Upper lobe of left lung (tissue), 4 donors: ENCODE results near the gene NT5C1A.

Source experiments
- POLR2A ChIP-seq, 4 donors: fragments of 450-650 bp; IDR thresholded peaks; one replicate each; pipeline ENCODE4 v1.5.1; 2016 to 2017; ENCODE audit warnings: antibody characterized with exemption in 4 of 4, mild to moderate bottlenecking in 2 of 4
- POLR2AphosphoS5 ChIP-seq, 2 donors: sonication (generic); formaldehyde crosslinking; IDR thresholded peaks; one replicate each; pipeline ENCODE4 v1.5.1; 2017; ENCODE audit warnings: antibody characterized with exemption in 2 of 2
- TF ChIP-seq, protein P1 (sequence below), 6 experiments: fragments of 450-650 bp in 4 of 6; fragments of 200-600 bp in 2 of 6; sonication (generic) in 2 of 6; IDR thresholded peaks; one replicate each; pipeline ENCODE4 v1.5.1; 2016 to 2019; ENCODE audit warnings: antibody characterized with exemption in 6 of 6

DNA sequence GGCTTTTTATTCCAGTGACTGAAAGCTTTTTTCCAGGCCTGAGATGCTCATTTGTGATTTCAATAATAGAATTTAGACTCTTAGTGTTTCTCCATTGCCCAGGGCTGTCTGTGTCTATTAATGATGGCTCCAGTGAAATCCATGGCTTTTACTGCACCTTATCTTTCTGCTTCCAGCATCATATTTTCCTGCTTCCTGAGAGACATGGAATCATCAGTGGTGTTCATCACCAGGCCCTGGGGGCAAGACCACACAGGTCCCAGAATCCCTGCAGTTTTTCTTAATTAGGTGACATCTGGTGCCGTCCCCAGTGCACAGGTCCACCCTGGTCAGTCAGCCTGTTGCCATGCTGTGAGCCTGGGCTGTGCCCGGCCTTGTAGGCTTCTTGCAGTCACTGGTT lies 15.5 kb downstream of the NT5C1A start:
- TF ChIP-seq, protein P1, sequence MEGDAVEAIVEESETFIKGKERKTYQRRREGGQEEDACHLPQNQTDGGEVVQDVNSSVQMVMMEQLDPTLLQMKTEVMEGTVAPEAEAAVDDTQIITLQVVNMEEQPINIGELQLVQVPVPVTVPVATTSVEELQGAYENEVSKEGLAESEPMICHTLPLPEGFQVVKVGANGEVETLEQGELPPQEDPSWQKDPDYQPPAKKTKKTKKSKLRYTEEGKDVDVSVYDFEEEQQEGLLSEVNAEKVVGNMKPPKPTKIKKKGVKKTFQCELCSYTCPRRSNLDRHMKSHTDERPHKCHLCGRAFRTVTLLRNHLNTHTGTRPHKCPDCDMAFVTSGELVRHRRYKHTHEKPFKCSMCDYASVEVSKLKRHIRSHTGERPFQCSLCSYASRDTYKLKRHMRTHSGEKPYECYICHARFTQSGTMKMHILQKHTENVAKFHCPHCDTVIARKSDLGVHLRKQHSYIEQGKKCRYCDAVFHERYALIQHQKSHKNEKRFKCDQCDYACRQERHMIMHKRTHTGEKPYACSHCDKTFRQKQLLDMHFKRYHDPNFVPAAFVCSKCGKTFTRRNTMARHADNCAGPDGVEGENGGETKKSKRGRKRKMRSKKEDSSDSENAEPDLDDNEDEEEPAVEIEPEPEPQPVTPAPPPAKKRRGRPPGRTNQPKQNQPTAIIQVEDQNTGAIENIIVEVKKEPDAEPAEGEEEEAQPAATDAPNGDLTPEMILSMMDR (IDR thresholded peaks at IDR 0.05): no peak
- TF ChIP-seq POLR2AphosphoS5 (IDR thresholded peaks at IDR 0.05): no peak
- no peak for TF ChIP-seq POLR2A (IDR thresholded peaks at IDR 0.05)
